ENCODE data around the gene LGMN. TPM values are rescaled to one million over a fixed set of nuclear protein-coding genes. Genes with fewer than 3 reads are reported as not detected.
A peak's percentile ranks its signal among the peaks of the same experiment; 100 is the strongest.

The LGMN gene
- total RNA-seq, 2 donors from 2014 or later = 1.2 to 3.8 TPM

- peaks cover 0 to 2% of the 10 kb centered on the region in 2 donors for H3K36me3 Mint-ChIP-seq
- H3K9me3 Mint-ChIP-seq = peaks cover 0 to 2% of the 10 kb centered on the region in 2 donors
- ATAC-seq (no peak), DNase-seq (ENCODE audit: low spot score in 2 of 2) (no peak)
- no peak overlapping the region for H3K27ac Mint-ChIP-seq
Measured at GRCh38 chr14:92744198-92744597, 4.2 kb downstream of the LGMN start.

GRCh38 chr14:92740440-92740839 is 8.0 kb downstream of the LGMN start:
- no peaks in the 10 kb centered on the region for H3K9me3 Mint-ChIP-seq
- no peak for ATAC-seq
- no peaks in the 10 kb centered on the region for H3K36me3 Mint-ChIP-seq
- no peak overlapping the region for H3K27ac Mint-ChIP-seq
- DNase-seq (ENCODE audit: low spot score in 2 of 2) = no peak

GRCh38 chr14:92737619-92738188 is 10.7 kb downstream of the LGMN start:
- Mint-ChIP-seq H3K27ac (no peak overlapping the region), H3K9me3 (no peaks in the 10 kb centered on the region), H3K36me3 (no peaks in the 10 kb centered on the region)
- DNase-seq (ENCODE audit: low spot score in 2 of 2) (no peak), ATAC-seq (no peak)

GRCh38 chr14:92737206-92737605 is 11.2 kb downstream of the LGMN start:
- H3K9me3 Mint-ChIP-seq = no peaks in the 10 kb centered on the region
- no peak overlapping the region for H3K27ac Mint-ChIP-seq
- peaks cover 0 to 4% of the 10 kb centered on the region in 2 donors for H3K36me3 Mint-ChIP-seq
- no peak for DNase-seq (ENCODE audit: low spot score in 2 of 2)
- peak in 1 of 2 donors; percentile 37 for ATAC-seq

- H3K9me3 Mint-ChIP-seq = peaks cover 0 to 8% of the 10 kb centered on the region in 2 donors
- peaks cover 11 to 14% of the 10 kb centered on the region in 2 donors for H3K36me3 Mint-ChIP-seq
- no peak overlapping the region for H3K27ac Mint-ChIP-seq
- ATAC-seq = no peak
- DNase-seq (ENCODE audit: low spot score in 2 of 2) = no peak
Measured at GRCh38 chr14:92735344-92735743, 13.1 kb downstream of the LGMN start.

GRCh38 chr14:92734618-92735017 is 13.8 kb downstream of the LGMN start:
- Mint-ChIP-seq H3K27ac (no peak overlapping the region), H3K9me3 (peaks cover 0 to 8% of the 10 kb centered on the region in 2 donors), H3K36me3 (peaks cover 11 to 14% of the 10 kb centered on the region in 2 donors)
- no peak for DNase-seq (ENCODE audit: low spot score in 2 of 2)
- ATAC-seq = no peak

GRCh38 chr14:92733007-92733406 is 15.4 kb downstream of the LGMN start:
- ATAC-seq (no peak), DNase-seq (ENCODE audit: low spot score in 2 of 2) (no peak)
- Mint-ChIP-seq H3K9me3 (peaks cover 0 to 8% of the 10 kb centered on the region in 2 donors), H3K27ac (no peak overlapping the region), H3K36me3 (peaks cover 11 to 14% of the 10 kb centered on the region in 2 donors)

- no peak for ATAC-seq
- Mint-ChIP-seq H3K9me3 (peaks cover 0 to 9% of the 10 kb centered on the region in 2 donors), H3K27ac (no peak overlapping the region), H3K36me3 (peaks cover 14% of the 10 kb centered on the region in 2 donors)
- DNase-seq (ENCODE audit: low spot score in 2 of 2) = no peak
Measured at GRCh38 chr14:92731622-92732115, 16.8 kb downstream of the LGMN start.

GRCh38 chr14:92729634-92730358 is 18.6 kb downstream of the LGMN start:
- peaks cover 14 to 17% of the 10 kb centered on the region in 2 donors for H3K36me3 Mint-ChIP-seq
- DNase-seq (ENCODE audit: low spot score in 2 of 2) (no peak), ATAC-seq (peak; percentile 68 to 71)
- H3K9me3 Mint-ChIP-seq = peaks cover 0 to 12% of the 10 kb centered on the region in 2 donors
- H3K27ac Mint-ChIP-seq = peak overlapping the region in 1 of 2 donors; percentile 65

GRCh38 chr14:92728759-92729364 is 19.6 kb downstream of the LGMN start:
- Mint-ChIP-seq H3K9me3 (peaks cover 0 to 12% of the 10 kb centered on the region in 2 donors), H3K27ac (peak overlapping the region in 1 of 2 donors; percentile 93), H3K36me3 (peaks cover 14 to 17% of the 10 kb centered on the region in 2 donors)
- peak in 1 of 2 donors; percentile 52 for DNase-seq (ENCODE audit: low spot score in 2 of 2)
- ATAC-seq = peak; percentile 89 to 96

- H3K9me3 Mint-ChIP-seq = peaks cover 0 to 11% of the 10 kb centered on the region in 2 donors
- peaks cover 7 to 15% of the 10 kb centered on the region in 2 donors for H3K36me3 Mint-ChIP-seq
- DNase-seq (ENCODE audit: low spot score in 2 of 2) = no peak
- H3K27ac Mint-ChIP-seq = no peak overlapping the region
- no peak for ATAC-seq
Measured at GRCh38 chr14:92726933-92727262, 21.5 kb downstream of the LGMN start.

GRCh38 chr14:92726135-92726932 is 22.1 kb downstream of the LGMN start:
- Mint-ChIP-seq H3K27ac (no peak overlapping the region), H3K36me3 (peaks cover under 1 to 9% of the 10 kb centered on the region in 2 donors), H3K9me3 (peaks cover 0 to 5% of the 10 kb centered on the region in 2 donors)
- ATAC-seq (peak in 1 of 2 donors; percentile 16), DNase-seq (ENCODE audit: low spot score in 2 of 2) (no peak)

- ATAC-seq (no peak), DNase-seq (ENCODE audit: low spot score in 2 of 2) (no peak)
- H3K9me3 Mint-ChIP-seq = peaks cover 0 to 4% of the 10 kb centered on the region in 2 donors
- no peak overlapping the region for H3K27ac Mint-ChIP-seq
- peaks cover 0 to 7% of the 10 kb centered on the region in 2 donors for H3K36me3 Mint-ChIP-seq
Measured at GRCh38 chr14:92724516-92725340, 23.7 kb downstream of the LGMN start.

- DNase-seq (ENCODE audit: low spot score in 2 of 2) (no peak), ATAC-seq (no peak)
- Mint-ChIP-seq H3K27ac (no peak overlapping the region), H3K36me3 (no peaks in the 10 kb centered on the region), H3K9me3 (no peaks in the 10 kb centered on the region)
Measured at GRCh38 chr14:92719890-92720323, 28.5 kb downstream of the LGMN start.

GRCh38 chr14:92719421-92719820 is 29.0 kb downstream of the LGMN start:
- DNase-seq (ENCODE audit: low spot score in 2 of 2) (no peak), ATAC-seq (no peak)
- Mint-ChIP-seq H3K36me3 (no peaks in the 10 kb centered on the region), H3K27ac (no peak overlapping the region), H3K9me3 (no peaks in the 10 kb centered on the region)

- H3K9me3 Mint-ChIP-seq = no peaks in the 10 kb centered on the region
- H3K27ac Mint-ChIP-seq = no peak overlapping the region
- ATAC-seq (no peak), DNase-seq (ENCODE audit: low spot score in 2 of 2) (no peak)
- no peaks in the 10 kb centered on the region for H3K36me3 Mint-ChIP-seq
Measured at GRCh38 chr14:92718664-92719063, 29.8 kb downstream of the LGMN start.
